Activated CD4-positive, alpha-beta T cell treated with anti-CD3 and anti-CD28 coated beads for 1 hour (primary cell): ENCODE results near the gene PRKCSH.
A peak's percentile ranks its signal among the peaks of the same experiment; 100 is the strongest.

Experiments
- DNase-seq: peaks from one replicate; pipeline ENCODE4 v3.0.0-alpha.2; 2020

Gene PRKCSH

GRCh38 chr19:11479090-11479897, 43.9 kb downstream of the PRKCSH start:
- no peak for DNase-seq

GRCh38 chr19:11479898-11480714, 44.7 kb downstream of the PRKCSH start:
- no peak for DNase-seq

GRCh38 chr19:11480715-11481533, 45.5 kb downstream of the PRKCSH start, which contains the start of gene ELAVL3:
Gene ELAVL3 (minus strand): TSS chr19:11481046. CDS start chr19:11480608, 438 bp downstream.
- no peak for DNase-seq

- peak; percentile 36 for DNase-seq
These were observed 46.3 kb downstream of the PRKCSH start for GRCh38 chr19:11481534-11482383.

GRCh38 chr19:11482384-11483050, 47.1 kb downstream of the PRKCSH start:
- DNase-seq, result peak; percentile 72

GRCh38 chr19:11483366-11484111, 48.1 kb downstream of the PRKCSH start:
- DNase-seq, result no peak

- DNase-seq, result no peak
These were observed 49.9 kb downstream of the PRKCSH start for GRCh38 chr19:11485245-11485837.

GRCh38 chr19:11486661-11487503, 51.4 kb downstream of the PRKCSH start:
- DNase-seq, result no peak

GRCh38 chr19:11489378-11489777, 53.9 kb downstream of the PRKCSH start:
- DNase-seq, result no peak

- no peak for DNase-seq
These were observed 59.3 kb downstream of the PRKCSH start for GRCh38 chr19:11494634-11495285.

GRCh38 chr19:11495481-11495880, 60.0 kb downstream of the PRKCSH start:
- DNase-seq, result no peak

GRCh38 chr19:11495885-11496284, 60.5 kb downstream of the PRKCSH start:
- no peak for DNase-seq

- peak; percentile 49 for DNase-seq
These were observed 61.1 kb downstream of the PRKCSH start for GRCh38 chr19:11496391-11497163.

- no peak for DNase-seq
These were observed 63.8 kb downstream of the PRKCSH start for GRCh38 chr19:11499220-11499726.

GRCh38 chr19:11499890-11500420, 64.5 kb downstream of the PRKCSH start:
- no peak for DNase-seq
